ENCODE measurements around the gene TBL1XR1.
"Not testable (repeated sequence)": the region's sequence is repeated elsewhere in the genome, so short reads cannot be mapped to it uniquely, and the experiment has no call there.

Gene TBL1XR1

GRCh38 chr3:177208223-177208622 lies 10.9 kb upstream of the TBL1XR1 start:
- DNase-seq: no peak

GRCh38 chr3:177206936-177207335 lies 9.7 kb upstream of the TBL1XR1 start:
- DNase-seq: no peak

DNA sequence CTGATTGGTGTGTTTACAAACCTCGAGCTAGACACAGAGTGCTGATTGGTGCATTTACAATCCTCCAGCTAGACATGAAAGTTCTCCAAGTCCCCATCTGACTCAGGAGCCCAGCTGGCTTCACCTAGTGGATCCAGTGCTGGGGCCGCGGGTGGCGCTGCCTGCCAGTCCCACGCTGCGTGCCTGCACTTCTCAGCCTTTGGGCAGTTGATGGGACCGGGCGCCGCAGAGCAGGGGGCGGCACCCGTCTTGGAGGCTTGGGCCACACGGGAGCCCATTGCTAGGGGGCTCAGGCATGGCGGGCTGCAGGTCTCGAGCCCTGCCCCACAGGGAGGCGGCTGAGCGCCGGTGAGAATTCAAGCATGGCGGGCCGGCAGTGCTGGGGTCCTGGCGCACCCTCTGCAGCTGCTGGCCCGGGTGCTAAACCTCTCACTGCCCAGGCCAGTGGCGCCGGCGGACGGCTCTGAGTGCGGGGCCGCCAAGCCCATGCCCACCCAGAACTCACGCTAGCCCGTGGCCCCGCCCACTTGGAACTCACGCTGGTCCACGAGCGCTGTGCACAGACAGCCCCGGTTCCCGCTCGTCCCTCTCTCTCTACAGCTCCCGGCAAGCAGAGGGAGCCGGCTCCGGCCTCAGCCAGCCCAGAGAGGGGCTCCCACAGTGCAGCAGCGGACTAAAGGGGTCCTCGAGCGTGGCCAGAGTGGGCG lies 6.6 kb upstream of the TBL1XR1 start:
- DNase-seq: no peak

- peak in 1 of 5 experiments; percentile 36 for DNase-seq
These were observed 5.7 kb upstream of the TBL1XR1 start for GRCh38 chr3:177203016-177203415.

DNA sequence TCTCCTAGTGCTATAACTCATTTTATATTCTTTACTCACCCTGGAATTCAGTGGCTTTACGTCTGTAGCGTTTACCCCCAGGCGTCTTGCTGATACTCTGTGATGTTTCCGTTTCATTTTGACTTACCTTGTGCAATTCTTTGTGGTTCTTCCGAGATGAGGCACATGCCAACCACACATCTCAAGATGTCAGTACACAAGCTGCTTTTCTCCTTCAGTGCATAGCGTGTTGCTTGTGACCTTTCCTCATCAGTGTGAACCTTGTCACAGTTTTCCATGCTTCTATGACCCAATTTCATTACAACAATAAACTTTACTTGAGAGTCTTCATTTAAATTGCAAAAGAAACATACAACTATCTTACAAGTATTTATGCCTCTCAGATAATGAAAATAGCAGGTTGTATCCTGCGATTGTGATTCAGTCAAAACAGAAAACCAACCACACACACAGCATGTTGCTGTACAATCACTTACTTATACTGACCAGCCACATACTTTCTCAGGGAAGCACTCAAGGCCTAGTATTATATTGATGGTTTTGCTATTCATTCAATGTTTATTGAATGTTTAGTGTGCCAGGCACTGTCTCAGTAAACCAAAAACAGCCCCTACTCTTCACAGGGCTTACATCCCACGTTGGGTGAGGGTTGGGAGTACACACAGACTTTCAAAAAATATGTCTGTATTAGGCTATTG lies 4.6 kb upstream of the TBL1XR1 start:
- peak in 4 of 5 experiments; percentile 25 to 98 (median 48) for DNase-seq

DNA sequence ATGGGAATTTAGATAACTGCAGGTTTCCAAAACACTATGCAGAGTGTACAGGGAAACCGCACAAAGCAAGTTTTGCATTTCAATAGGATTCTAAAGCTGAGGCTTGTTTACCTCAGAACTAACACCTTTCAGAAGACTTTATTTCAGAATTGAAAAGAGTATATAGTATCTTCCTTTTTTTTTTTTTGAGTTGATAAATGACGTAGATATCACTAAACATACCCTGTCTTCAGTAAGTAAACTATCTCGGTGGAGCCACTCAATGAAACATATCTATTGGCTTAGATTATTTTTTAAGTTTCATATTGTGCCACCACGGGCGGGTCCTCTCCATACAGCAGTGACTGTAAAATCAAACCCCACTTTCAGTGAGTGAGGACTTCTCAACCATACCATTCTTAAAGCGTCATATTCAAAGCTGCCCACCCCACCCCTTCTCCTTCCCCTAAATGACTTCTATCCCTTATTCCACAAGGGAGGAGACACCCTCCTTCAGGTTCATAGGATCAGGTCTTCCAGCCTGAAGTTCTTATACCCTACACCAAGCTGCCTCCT lies 2.0 kb upstream of the TBL1XR1 start:
- peak in 2 of 5 experiments; percentile 49 to 75 for DNase-seq

DNA sequence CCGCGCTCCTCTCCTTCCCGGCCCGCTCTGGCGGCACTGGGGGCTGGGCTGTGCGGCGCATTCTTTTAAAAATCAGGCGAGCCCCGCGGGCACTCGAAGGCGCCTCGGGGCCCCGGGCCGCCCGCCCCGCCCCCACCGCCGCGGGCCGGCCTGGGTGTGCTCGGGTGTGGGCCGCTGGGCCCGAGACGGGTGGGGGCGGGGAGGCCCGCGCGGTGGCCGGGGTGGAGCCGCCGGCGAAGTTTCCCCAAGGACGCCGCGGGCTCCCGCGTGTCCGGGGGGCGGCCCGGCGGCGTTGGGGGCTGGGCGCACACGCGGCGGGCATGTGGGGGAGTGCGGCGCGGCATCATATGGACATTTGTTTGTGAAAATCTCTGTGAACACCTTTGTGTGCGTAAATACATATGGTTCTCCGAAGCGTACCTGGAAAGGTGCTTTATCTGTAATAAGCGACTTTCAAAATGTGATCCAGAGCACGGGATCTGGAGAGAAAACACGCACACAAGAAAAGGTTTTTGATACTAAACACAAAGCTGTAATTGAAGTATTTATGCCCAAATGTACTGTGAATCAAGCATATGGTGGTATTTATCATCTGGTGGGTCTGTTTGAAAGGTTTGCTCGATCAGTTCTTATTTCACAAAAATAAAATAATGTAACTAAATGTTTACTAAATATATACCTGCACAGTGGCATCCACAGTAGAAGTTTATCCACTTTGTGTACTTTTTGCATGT lies 612 bp upstream of the TBL1XR1 start:
- DNase-seq: peak in 1 of 5 experiments; percentile 31

- DNase-seq: peak in 3 of 5 experiments; percentile 39 to 65 (median 46)
These were observed 734 bp downstream of the TBL1XR1 start for GRCh38 chr3:177196456-177197040.

DNA sequence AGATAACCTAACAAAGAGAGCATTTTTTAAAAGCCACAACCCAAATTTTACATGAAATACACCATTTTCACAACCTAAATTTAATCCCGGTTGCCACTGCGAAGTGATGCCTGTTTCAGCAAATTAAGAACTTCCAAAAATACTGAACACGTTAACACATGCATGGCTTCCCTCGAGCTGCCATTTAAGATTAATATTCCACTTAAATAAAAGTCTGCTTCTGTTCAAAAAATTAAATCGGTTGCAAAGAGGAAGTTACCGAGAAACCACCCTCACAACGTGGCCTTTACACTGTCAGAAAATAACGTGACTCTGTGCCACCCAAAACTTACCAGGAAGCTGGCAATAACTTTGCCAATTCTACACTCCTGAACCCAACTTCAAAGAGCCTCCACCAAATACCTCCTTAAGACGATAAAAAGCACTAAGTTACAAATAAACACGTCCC lies 1.2 kb downstream of the TBL1XR1 start:
- peak in 1 of 5 experiments; percentile 71 for DNase-seq

DNA sequence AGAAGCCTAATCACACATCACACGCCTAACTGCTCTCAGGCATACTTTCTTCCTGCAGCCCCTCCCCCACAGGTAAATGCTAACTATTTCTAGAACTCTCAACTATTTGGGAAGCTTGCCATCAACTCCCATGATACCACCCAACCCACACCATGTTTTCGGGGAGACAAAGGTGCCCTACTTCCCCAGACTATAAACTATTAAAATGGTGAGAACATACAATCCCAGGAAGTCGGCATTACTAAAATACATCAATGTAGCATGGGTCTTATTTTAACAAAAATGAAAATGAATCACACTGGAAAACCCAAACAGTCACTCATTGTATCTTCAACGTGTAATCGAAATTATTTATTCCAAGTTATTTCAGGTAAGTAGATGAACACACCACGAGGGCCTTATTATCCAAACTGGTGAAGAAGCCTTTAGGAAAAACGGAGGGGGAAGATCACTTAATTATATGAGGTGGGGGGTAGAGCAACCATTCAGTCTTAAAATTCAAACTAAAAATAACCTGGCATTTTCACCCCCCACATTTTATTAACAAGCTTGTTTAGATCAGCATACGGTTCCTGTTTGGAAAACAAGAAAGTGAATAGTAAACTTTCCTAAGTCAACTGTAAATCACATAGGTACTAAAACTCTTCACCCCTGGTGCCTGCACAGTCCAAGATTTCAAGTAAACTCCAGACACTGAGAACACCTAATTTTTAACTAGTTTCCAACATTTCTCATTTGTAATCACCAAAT lies 1.9 kb downstream of the TBL1XR1 start:
- DNase-seq: peak in 2 of 5 experiments; percentile 12 to 31

- DNase-seq: no peak
These were observed 3.0 kb downstream of the TBL1XR1 start for GRCh38 chr3:177194299-177194698.

DNA sequence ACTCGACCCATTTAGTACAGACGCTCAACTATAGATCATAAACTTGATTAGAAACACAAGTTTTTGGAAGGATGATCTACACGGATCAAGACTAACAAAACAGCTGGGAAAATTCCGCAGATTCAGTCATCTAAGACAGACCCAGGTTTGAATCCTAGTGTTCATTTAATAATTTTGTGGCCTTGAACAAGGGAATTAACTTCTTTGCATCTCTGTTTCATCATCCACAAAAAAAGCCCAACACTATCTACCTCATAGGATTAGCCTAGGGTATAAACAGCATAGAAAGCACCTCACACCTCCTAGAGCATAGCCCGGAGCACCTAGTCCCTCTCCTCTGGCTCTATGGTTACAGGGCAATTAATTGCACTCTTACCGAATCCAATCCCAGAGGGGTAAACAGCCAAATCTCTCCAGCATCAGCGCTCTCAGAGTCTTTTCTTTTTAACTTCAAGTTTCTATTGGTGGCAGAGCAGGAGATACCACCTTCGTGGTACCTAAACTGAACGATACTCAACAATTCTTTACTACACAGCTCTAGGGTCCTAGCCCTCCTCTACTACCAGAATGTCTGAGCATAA lies 3.5 kb downstream of the TBL1XR1 start:
- no peak for DNase-seq

DNA sequence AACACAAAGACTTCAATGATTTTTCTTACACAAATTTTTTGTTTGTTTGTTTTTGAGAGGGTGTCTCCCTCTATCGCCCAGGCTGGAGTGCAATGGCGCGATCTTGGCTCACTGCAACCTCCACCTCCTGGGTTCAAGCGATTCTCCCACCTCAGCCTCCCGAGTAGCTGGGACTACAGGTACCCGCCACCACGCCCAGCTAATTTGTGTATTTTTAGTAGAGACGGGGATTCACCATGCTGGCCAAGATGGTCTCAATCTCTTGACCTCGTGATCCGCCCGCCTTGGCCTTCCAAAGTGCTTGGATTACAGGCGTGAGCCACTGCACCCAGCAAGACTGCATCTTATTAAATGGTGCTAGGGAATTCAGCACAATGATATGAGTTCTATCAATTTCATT lies 4.0 kb downstream of the TBL1XR1 start:
- not testable (repeated sequence) for DNase-seq

GRCh38 chr3:177190756-177191681 lies 6.3 kb downstream of the TBL1XR1 start:
- DNase-seq: no peak

GRCh38 chr3:177190184-177190583 lies 7.1 kb downstream of the TBL1XR1 start:
- DNase-seq: not testable (repeated sequence)

- DNase-seq: not testable (repeated sequence)
These were observed 9.0 kb downstream of the TBL1XR1 start for GRCh38 chr3:177188325-177188724.

DNA sequence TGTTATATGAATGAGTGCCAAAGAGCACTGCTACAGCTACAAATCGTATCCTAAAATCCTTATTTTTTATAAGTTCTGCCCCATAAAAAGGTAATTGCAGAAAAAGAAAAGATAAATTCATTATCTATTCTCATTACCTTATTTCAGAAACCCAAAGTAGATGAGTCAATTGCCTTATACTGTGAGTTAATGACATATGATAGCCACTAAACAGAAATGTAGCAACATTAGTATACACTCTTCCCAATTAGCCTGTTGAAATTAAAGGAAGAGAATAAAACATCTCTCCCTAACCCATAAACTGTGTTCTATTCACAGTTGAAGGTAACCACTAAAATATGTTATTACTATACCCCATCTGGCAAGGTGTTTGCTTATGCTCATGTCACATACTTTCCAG lies 11.0 kb downstream of the TBL1XR1 start:
- DNase-seq: no peak

DNA sequence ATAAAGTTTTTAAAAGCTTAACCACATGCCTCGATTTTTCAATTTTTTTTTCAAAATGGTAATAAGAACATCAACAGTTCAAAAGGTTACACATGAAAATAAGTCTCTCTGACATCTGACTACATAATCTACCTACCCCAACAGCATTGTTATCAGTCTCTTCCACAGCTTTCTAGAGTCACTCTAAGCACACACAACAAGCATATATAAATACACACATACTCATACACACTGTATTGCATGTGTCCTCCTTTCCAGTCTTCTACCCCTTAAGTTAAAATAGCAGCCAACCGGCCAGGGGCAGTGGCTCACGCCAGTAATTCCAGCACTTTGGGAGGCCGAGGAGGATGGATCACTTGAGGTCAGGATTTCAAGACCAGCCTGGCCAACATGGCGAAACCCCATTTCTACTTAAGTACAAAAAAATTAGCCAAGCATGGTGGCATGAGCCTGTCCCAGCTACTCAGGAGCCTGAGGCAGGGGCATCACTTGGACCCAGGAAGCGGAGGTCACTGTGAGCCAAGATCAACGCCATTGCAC lies 12.2 kb downstream of the TBL1XR1 start:
- no peak for DNase-seq

DNA sequence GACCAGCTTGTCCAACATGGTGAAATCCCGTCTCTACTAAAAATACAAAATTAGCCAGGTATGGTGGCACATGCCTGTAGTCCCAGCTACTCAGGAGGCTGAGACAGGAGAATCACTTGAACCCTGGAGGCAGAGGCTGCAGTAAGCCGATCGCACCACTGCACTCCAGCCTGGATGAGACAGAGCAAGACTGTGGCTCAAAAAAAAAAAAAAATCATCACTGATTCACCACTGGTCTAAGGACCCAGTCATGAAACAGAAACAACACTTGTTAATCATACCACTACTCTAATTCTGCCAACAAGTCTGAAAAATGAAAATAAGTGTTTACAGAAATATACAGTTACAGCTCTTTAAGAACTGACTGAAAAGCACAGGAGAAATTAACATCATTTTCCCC lies 12.7 kb downstream of the TBL1XR1 start:
- peak in 1 of 5 experiments; percentile 39 for DNase-seq

DNA sequence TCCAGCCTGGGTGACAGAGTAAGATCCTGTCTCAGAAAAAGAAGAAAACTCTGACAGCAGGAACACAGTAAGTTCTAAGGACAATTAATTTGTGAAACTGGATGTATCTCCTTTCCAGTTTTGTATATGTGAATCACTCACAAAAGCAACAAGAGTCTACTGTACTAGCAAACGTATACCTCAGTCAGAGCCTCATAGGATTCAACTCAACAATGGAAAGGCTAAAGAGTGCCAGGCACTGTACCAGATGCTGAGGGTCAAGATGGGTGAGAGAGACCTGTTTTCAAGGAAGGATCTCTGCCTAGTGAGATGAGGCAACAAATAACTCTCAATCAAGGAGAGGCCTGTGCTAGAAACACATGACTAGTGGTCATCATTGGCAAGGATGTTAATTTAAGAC lies 14.9 kb downstream of the TBL1XR1 start:
- no peak for DNase-seq
